Bronchus fibroblast of lung (primary cell): ENCODE data around the gene RASSF4. TPM values are rescaled to one million over a fixed set of nuclear protein-coding genes. Genes with fewer than 3 reads are reported as not detected.

Experiments
- total RNA-seq: library from RNA; depleted of rRNA; stranded (reverse); fragments of >200 nt; gene quantifications from 2 replicates; pipeline ENCODE4 v1.2.3, GENCODE V29; 2015

Gene RASSF4
- total RNA-seq = 6.1 and 6.5 TPM in 2 replicates

GRCh38 chr10:44959247-44960087, at the start of gene RASSF4:
TSS of gene RASSF4 (plus strand) at chr10:44959802. CDS start at chr10:44970203, 10,401 bp downstream.

GRCh38 chr10:44911081-44911540, 48.5 kb upstream of the RASSF4 start, which contains the start of gene TMEM72:
TSS of gene TMEM72 (plus strand) at chr10:44911337. CDS start at chr10:44911513, 176 bp downstream.

GRCh38 chr10:44978570-44979280, 19.1 kb downstream of the RASSF4 start, which contains the start of gene DEPP1:
TSS of gene DEPP1 (minus strand) at chr10:44978809. CDS start at chr10:44978030, 779 bp downstream.

GRCh38 chr10:45000752-45001380, 41.3 kb downstream of the RASSF4 start, which contains the start of gene ZNF22:
TSS of gene ZNF22 (plus strand) at chr10:45000923. CDS start at chr10:45003369, 2,446 bp downstream.

Other genes starting within 250 kb of the RASSF4 start
- not detected in 2 replicates for gene TMEM72, start 48.5 kb upstream of the RASSF4 start, total RNA-seq
- gene DEPP1, start 19.0 kb downstream of the RASSF4 start, total RNA-seq = 15.0 TPM in 2 replicates
- 16.9 and 19.0 TPM in 2 replicates for gene ZNF22, start 41.1 kb downstream of the RASSF4 start, total RNA-seq